Gastroesophageal sphincter (tissue), 4 donors: ENCODE measurements around the gene ZBTB32. TPM values are rescaled to one million over a fixed set of nuclear protein-coding genes. Genes with fewer than 3 reads are reported as not detected.

Source experiments
- ATAC-seq: fragments of 150-250 bp; one replicate; pipeline ENCODE4 v1.9.1; 2016; ENCODE audit warnings: mild to moderate bottlenecking, moderate library complexity
- H3K27ac ChIP-seq, 4 donors: fragments of 200-600 bp; sonication (generic) in 3 of 4; 1 replicate in 3 of 4; 2 replicates in 1 of 4; pipeline ENCODE4 v1.5.1; 2016 to 2019
- H3K27me3 ChIP-seq: fragments of 200-600 bp; sonication (generic); one replicate; pipeline ENCODE4 v1.5.1; 2019
- H3K36me3 ChIP-seq, 2 donors: fragments of 200-600 bp; sonication (generic); one replicate each; pipeline ENCODE4 v1.5.1; 2019; ENCODE audit warnings: control low read depth in 1 of 2
- H3K4me1 ChIP-seq, 3 donors: fragments of 200-600 bp; sonication (generic); 1 replicate in 2 of 3; 2 replicates in 1 of 3; pipeline ENCODE4 v1.5.1; 2016 to 2019; ENCODE audit warnings: control low read depth in 2 of 3
- H3K4me3 ChIP-seq, 2 donors: fragments of 200-600 bp; sonication (generic); one replicate each; pipeline ENCODE4 v1.5.1; 2019; ENCODE audit warnings: mild to moderate bottlenecking in 1 of 2, moderate library complexity in 1 of 2
- H3K9me3 ChIP-seq, 3 donors: fragments of 200-600 bp; sonication (generic); one replicate each; pipeline ENCODE4 v1.5.1; 2017 to 2019; ENCODE audit warnings: control low read depth in 2 of 3
- CTCF ChIP-seq, 4 experiments: fragments of 200-600 bp in 2 of 4; fragments of 450-650 bp in 2 of 4; sonication (generic) in 1 of 4; IDR thresholded peaks; one replicate each; pipeline ENCODE4 v1.5.1; 2017 to 2019; ENCODE audit warnings: antibody characterized with exemption in 4 of 4, mild to moderate bottlenecking in 2 of 4, moderate library complexity in 2 of 4
- EP300 ChIP-seq: sonication (generic); formaldehyde crosslinking; IDR thresholded peaks from one replicate; pipeline ENCODE4 v1.6.1; 2017; ENCODE audit warnings: antibody characterized with exemption, mild to moderate bottlenecking
- POLR2A ChIP-seq, 2 donors: fragments of 450-650 bp; IDR thresholded peaks; one replicate each; pipeline ENCODE4 v1.6.1; 2017; ENCODE audit warnings: antibody characterized with exemption in 2 of 2, mild to moderate bottlenecking in 2 of 2, moderate library complexity in 1 of 2
- POLR2AphosphoS5 ChIP-seq: sonication (generic); formaldehyde crosslinking; IDR thresholded peaks from one replicate; pipeline ENCODE4 v1.6.1; 2017; ENCODE audit warnings: antibody characterized with exemption
- WGBS, 2 donors: methylation state at CpG; one replicate each; pipeline ENCODE4 v1.1.5; 2018; ENCODE audit warnings: low coverage in 1 of 2; 5-methylcytosine and 5-hydroxymethylcytosine counted together
- total RNA-seq, 4 donors: library from RNA; depleted of rRNA; stranded (reverse); fragments of >200 nt; gene quantifications; one replicate each; pipeline ENCODE4 v1.1.0, GENCODE V29; 2016

ZBTB32 gene
- total RNA-seq, 4 donors from 2014 or later, result 0.31 TPM; not detected in 2

GRCh38 chr19:35717665-35718344 is 13.4 kb downstream of the ZBTB32 start, which contains the start of gene KMT2B:
KMT2B (plus strand) TSS chr19:35718003; CDS start chr19:35718019, 16 bp downstream.
- no peaks in the 10 kb centered on the region for H3K9me3 ChIP-seq
- TF ChIP-seq POLR2AphosphoS5 (no peak), EP300 (no peak), CTCF (IDR thresholded peaks at IDR 0.05) (no peak), POLR2A (IDR thresholded peaks at IDR 0.05) (no peak)
- WGBS, 2 donors, result 0% methylated on average over 10 of the region's 109 CpGs; no CpG with 5 or more reads in 1 of the 2 donors
- H3K36me3 ChIP-seq, result peaks cover 0 to 34% of the 10 kb centered on the region in 2 donors
- ATAC-seq, result peak; percentile 86
- H3K4me1 ChIP-seq, result peaks cover 0 to 59% (median 19%) of the 10 kb centered on the region in 3 donors
- peak within 1 kb of the TSS; percentile 84 to 94 for H3K4me3 ChIP-seq
- no peaks in the 10 kb centered on the region for H3K27me3 ChIP-seq
- peak within 1 kb of the TSS; percentile 72 to 98 (median 92) for H3K27ac ChIP-seq

- H3K4me3 ChIP-seq, result peak overlapping the region; percentile 84 to 94
- 0 to 2% methylated on average over 1 to 7 of the region's 42 CpGs for WGBS, 2 donors
- H3K27me3 ChIP-seq, result no peaks in the 10 kb centered on the region
- H3K27ac ChIP-seq, result peak overlapping the region; percentile 72 to 98 (median 92)
- no peaks in the 10 kb centered on the region for H3K9me3 ChIP-seq
- TF ChIP-seq POLR2A (IDR thresholded peaks at IDR 0.05) (no peak), EP300 (no peak), CTCF (IDR thresholded peaks at IDR 0.05) (no peak), POLR2AphosphoS5 (no peak)
- no peak for ATAC-seq
- H3K36me3 ChIP-seq, result peaks cover 0 to 40% of the 10 kb centered on the region in 2 donors
- H3K4me1 ChIP-seq, result peaks cover 0 to 61% (median 19%) of the 10 kb centered on the region in 3 donors
Observed at GRCh38 chr19:35718345-35719041, 14.1 kb downstream of the ZBTB32 start.

GRCh38 chr19:35719402-35720162 is 15.2 kb downstream of the ZBTB32 start:
- H3K4me3 ChIP-seq, result peak overlapping the region in 1 of 2 donors; percentile 94
- H3K4me1 ChIP-seq, result peaks cover 0 to 61% (median 19%) of the 10 kb centered on the region in 3 donors
- H3K36me3 ChIP-seq, result peaks cover 0 to 51% of the 10 kb centered on the region in 2 donors

GRCh38 chr19:35720163-35720524 is 15.8 kb downstream of the ZBTB32 start:
- H3K4me3 ChIP-seq, result no peak overlapping the region
- peak overlapping the region in 2 of 4 donors; percentile 8 to 91 for H3K27ac ChIP-seq
- peaks cover 0 to 59% (median 19%) of the 10 kb centered on the region in 3 donors for H3K4me1 ChIP-seq
- H3K27me3 ChIP-seq, result no peaks in the 10 kb centered on the region
- ATAC-seq, result no peak
- WGBS, 2 donors, result 89% methylated on average over 1 of the region's 9 CpGs; no CpG with 5 or more reads in 1 of the 2 donors
- H3K36me3 ChIP-seq, result peaks cover 0 to 57% of the 10 kb centered on the region in 2 donors
- no peak for TF ChIP-seq CTCF (IDR thresholded peaks at IDR 0.05)
- TF ChIP-seq EP300, result no peak
- no peak for TF ChIP-seq POLR2AphosphoS5
- no peak for TF ChIP-seq POLR2A (IDR thresholded peaks at IDR 0.05)
- H3K9me3 ChIP-seq, result no peaks in the 10 kb centered on the region

More at GRCh38 chr19:35719402-35720162, 15.2 kb downstream of the ZBTB32 start:
- ATAC-seq, result no peak
- Histone ChIP-seq H3K27ac (peak overlapping the region in 3 of 4 donors; percentile 8 to 94 (median 91)), H3K9me3 (no peaks in the 10 kb centered on the region), H3K27me3 (no peaks in the 10 kb centered on the region)
- no peak for TF ChIP-seq CTCF (IDR thresholded peaks at IDR 0.05)
- TF ChIP-seq EP300, result no peak
- TF ChIP-seq POLR2AphosphoS5, result no peak
- WGBS, 2 donors, result 75 to 82% methylated on average over 4 to 13 of the region's 32 CpGs
